PFSK-1 (cell line): ENCODE measurements around the gene KDM4C.
A peak's percentile ranks its signal among the peaks of the same experiment; 100 is the strongest.

ENCODE experiments used
- FOXP2 ChIP-seq: optimal IDR thresholded peaks from 2 replicates; pipeline ENCODE3; 2011; ENCODE audit warnings: borderline replicate concordance, control low read depth, inconsistent platforms; ENCODE audit not compliant: insufficient read depth; ENCODE audit errors: extremely low read length, extremely low read depth
- POLR2AphosphoS5 ChIP-seq: IDR thresholded peaks from 2 replicates; pipeline ENCODE4 v1.6.1; 2012; ENCODE audit warnings: low read depth, mild to moderate bottlenecking, control low read depth, low read length, moderate library complexity
- REST ChIP-seq, 2 experiments: IDR thresholded peaks; 2 replicates each; pipeline versions ENCODE4 v1.6.1 to v1.8.0; 2011 to 2012; ENCODE audit warnings: low read depth in 2 of 2, low read length in 2 of 2, control low read depth in 1 of 2, inconsistent platforms in 1 of 2, mild to moderate bottlenecking in 1 of 2, moderate library complexity in 1 of 2; ENCODE audit not compliant: insufficient read depth in 1 of 2
- SIN3A ChIP-seq: IDR thresholded peaks from 2 replicates; pipeline ENCODE4 v1.6.1; 2012; ENCODE audit warnings: mild to moderate bottlenecking, low read length, moderate library complexity, borderline replicate concordance; ENCODE audit not compliant: insufficient read depth
- TAF1 ChIP-seq: IDR thresholded peaks from 2 replicates; pipeline ENCODE4 v1.6.1; 2012; ENCODE audit warnings: low read length, control low read depth, borderline replicate concordance; ENCODE audit not compliant: insufficient read depth

DNA sequence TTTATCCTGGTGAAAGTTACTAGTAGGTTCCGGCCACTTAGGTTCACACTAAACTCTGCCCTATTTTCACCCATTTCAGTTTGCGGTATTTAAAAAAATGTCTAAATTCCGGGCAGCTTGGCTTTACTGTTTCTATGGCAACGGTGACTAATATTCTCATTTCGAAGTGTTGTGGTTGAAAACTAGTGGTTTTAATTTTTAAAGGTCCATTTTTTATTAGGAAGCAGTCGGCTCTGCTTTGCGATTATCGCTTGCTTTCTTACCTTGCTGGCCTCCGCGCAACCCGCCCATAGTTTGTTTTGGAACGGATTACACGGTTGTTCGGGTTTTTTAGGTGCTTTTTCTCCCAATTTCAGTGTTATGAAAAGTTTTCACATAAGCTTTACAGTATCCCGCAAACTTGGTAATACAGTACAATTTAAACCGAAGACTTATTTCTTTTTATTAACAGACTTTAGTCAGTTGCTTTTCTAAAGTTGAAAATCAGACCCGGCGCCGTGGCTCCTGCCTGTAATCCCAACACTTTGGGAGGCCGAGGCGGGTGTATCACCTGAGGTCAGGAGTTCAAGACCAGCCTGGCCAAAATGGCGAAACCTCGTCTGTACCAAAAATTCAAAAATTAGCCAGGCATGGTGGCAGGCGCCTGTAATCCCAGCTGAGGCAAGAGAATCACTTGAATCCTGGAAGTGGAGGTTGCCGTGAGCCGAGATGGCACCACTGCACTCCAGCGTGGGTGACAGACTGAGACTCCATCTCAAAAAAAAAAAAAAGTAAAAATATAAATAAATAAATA, 1.6 kb downstream of the KDM4C start:
- no peak for TF ChIP-seq REST (IDR thresholded peaks at IDR 0.05; ENCODE audit: insufficient read depth in 1 of 2, low read depth in 2 of 2, low read length in 2 of 2)
- no peak for TF ChIP-seq POLR2AphosphoS5
- TF ChIP-seq TAF1, result no peak
- peak; percentile 69; the same call in 1 of the 2 replicates for TF ChIP-seq SIN3A
- no peak for TF ChIP-seq FOXP2
